K562 (cell line): ENCODE data around the gene SKIC2. TPM values are rescaled to one million over a fixed set of nuclear protein-coding genes. Genes with fewer than 3 reads are reported as not detected.
A peak's percentile ranks its signal among the peaks of the same experiment; 100 is the strongest.

Source experiments
- CSDE1 ChIP-seq, 2 experiments: fragments of 450-650 bp; IDR thresholded peaks; 2 replicates each; pipeline ENCODE4 v1.6.1; 2016; ENCODE audit warnings: mild to moderate bottlenecking in 1 of 2
- ERF ChIP-seq: fragments of 450-650 bp; formaldehyde crosslinking; IDR thresholded peaks from 2 replicates; pipeline ENCODE4 v1.4.0; 2020; ENCODE audit warnings: mild to moderate bottlenecking, mixed read lengths
- FIP1L1 ChIP-seq: fragments of 200-400 bp; formaldehyde crosslinking; IDR thresholded peaks from 2 replicates; pipeline ENCODE4 v1.6.1; 2018; ENCODE audit warnings: mild to moderate bottlenecking, low read depth, low read length; ENCODE audit not compliant: poor library complexity, severe bottlenecking
- HDAC1 ChIP-seq, 2 experiments: fragments of 450-650 bp; IDR thresholded peaks; 2 replicates each; pipeline ENCODE4 v1.6.1; 2016 to 2017; ENCODE audit warnings: inconsistent platforms in 1 of 2, mild to moderate bottlenecking in 1 of 2, moderate library complexity in 1 of 2
- KDM5B ChIP-seq: fragments of 200-600 bp; sonication (generic); IDR thresholded peaks from 2 replicates; pipeline ENCODE4 v1.6.1; 2012; ENCODE audit warnings: low read depth, mild to moderate bottlenecking, moderate library complexity, low read length, control low read depth, inconsistent platforms; ENCODE audit not compliant: insufficient replicate concordance
- MAFK ChIP-seq: IDR thresholded peaks from 2 replicates; pipeline ENCODE4 v1.6.1; 2011; ENCODE audit warnings: low read length, improper control_type of control experiment
- MBD2 ChIP-seq: sonication (generic); IDR thresholded peaks from 2 replicates; pipeline ENCODE4 v1.6.1; 2016; ENCODE audit warnings: low read depth, borderline replicate concordance
- NCOA4 ChIP-seq: fragments of 450-650 bp; IDR thresholded peaks from 2 replicates; pipeline ENCODE4 v1.6.1; 2018; ENCODE audit warnings: mild to moderate bottlenecking; ENCODE audit not compliant: partially characterized antibody
- NFRKB ChIP-seq: fragments of 450-650 bp; IDR thresholded peaks from 2 replicates; pipeline ENCODE4 v1.6.1; 2016; ENCODE audit warnings: low read depth
- RCOR1 ChIP-seq, 2 experiments: IDR thresholded peaks; 2 replicates each; pipeline ENCODE4 v1.6.1; 2012; ENCODE audit warnings: low read depth in 2 of 2, low read length in 2 of 2, borderline replicate concordance in 1 of 2, improper control_type of control experiment in 1 of 2
- RERE ChIP-seq: sonication (generic); formaldehyde crosslinking; IDR thresholded peaks from 2 replicates; pipeline ENCODE4 v1.8.0; 2023; ENCODE audit warnings: missing genetic modification reagents, mild to moderate bottlenecking, borderline replicate concordance
- SAFB2 ChIP-seq: fragments of 200-400 bp; formaldehyde crosslinking; IDR thresholded peaks from 2 replicates; pipeline ENCODE4 v1.6.1; 2018; ENCODE audit warnings: borderline replicate concordance, low read length, low read depth, moderate library complexity; ENCODE audit not compliant: severe bottlenecking
- SNRNP70 ChIP-seq: fragments of 200-400 bp; formaldehyde crosslinking; optimal IDR thresholded peaks from 2 replicates; pipeline ENCODE3; 2017; ENCODE audit warnings: low read depth, low read length
- SREBF1 ChIP-seq: fragments of 150-350 bp; IDR thresholded peaks from 2 replicates; pipeline ENCODE4 v1.6.1; 2014; ENCODE audit warnings: antibody characterized with exemption, low read depth, low read length, borderline replicate concordance
- ZNF707 ChIP-seq: fragments of 250-450 bp; sonication (Bioruptor Pico); conservative IDR thresholded peaks from 2 replicates; pipeline ENCODE4 v1.8.0; 2022; ENCODE audit warnings: inconsistent platforms, mild to moderate bottlenecking, moderate library complexity
- polyA plus RNA-seq, 8 experiments: library from polyadenylated mRNA; depleted of rRNA in 4 of 8; stranded (reverse) in 5 of 8; unstranded in 3 of 8; fragments of >200 nt; fragmentation: Nextera tagmentation in 2 of 8; fragmentation: Illumina TruSeq in 1 of 8; extraction: Ambion mirVana in 2 of 8; extraction: Trizol in 1 of 8; gene quantifications; 2 replicates each; pipeline versions ENCODE4 v1.2.1 to v1.2.3, GENCODE V29; 2011 to 2014; ENCODE audit warnings: inconsistent platforms in 1 of 8, missing spikeins in 1 of 8
- total RNA-seq, 7 experiments: library from RNA; depleted of rRNA in 6 of 7; stranded (reverse); fragments of >200 nt in 6 of 7; fragmentation: Illumina TruSeq in 2 of 7; extraction: Trizol in 2 of 7; gene quantifications; 2 replicates each; pipeline versions ENCODE4 v1.2.1 to v1.2.3, GENCODE V29; 2011 to 2021; ENCODE audit warnings: low replicate concordance in 1 of 7
- TF ChIP-seq, protein P1 (sequence below): sonication (generic); formaldehyde crosslinking; IDR thresholded peaks from 2 replicates; pipeline ENCODE4 v1.8.0; 2022; ENCODE audit warnings: missing genetic modification reagents, mild to moderate bottlenecking, moderate library complexity, borderline replicate concordance
- TF ChIP-seq, protein P2 (sequence below): fragments of 450-650 bp; formaldehyde crosslinking; IDR thresholded peaks from 2 replicates; pipeline ENCODE4 v1.4.0; 2020; ENCODE audit warnings: mild to moderate bottlenecking
- TF ChIP-seq, protein P3 (sequence below): fragments of 450-650 bp; IDR thresholded peaks from 2 replicates; pipeline ENCODE4 v1.6.1; 2016; ENCODE audit warnings: antibody characterized with exemption

The SKIC2 gene
- total and polyA plus RNA-seq, 9 of the 15 experiments (the other 6 are each of a cell fraction or from before 2014, with no cell fraction given) = 3.3 to 94.6 (median 38.8) TPM

- no peak for TF ChIP-seq CSDE1 (IDR thresholded peaks at IDR 0.05)
- TF ChIP-seq SAFB2 = no peak
- no peak for TF ChIP-seq ZNF707
- TF ChIP-seq, protein P1, sequence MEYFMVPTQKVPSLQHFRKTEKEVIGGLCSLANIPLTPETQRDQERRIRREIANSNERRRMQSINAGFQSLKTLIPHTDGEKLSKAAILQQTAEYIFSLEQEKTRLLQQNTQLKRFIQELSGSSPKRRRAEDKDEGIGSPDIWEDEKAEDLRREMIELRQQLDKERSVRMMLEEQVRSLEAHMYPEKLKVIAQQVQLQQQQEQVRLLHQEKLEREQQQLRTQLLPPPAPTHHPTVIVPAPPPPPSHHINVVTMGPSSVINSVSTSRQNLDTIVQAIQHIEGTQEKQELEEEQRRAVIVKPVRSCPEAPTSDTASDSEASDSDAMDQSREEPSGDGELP (CRISPR knock-in tag) = 0 out of 2 replicates have a peak, but pooled peaks have one; percentile 6
- no peak for TF ChIP-seq HDAC1 (IDR thresholded peaks at IDR 0.05)
- no peak for TF ChIP-seq RERE (CRISPR knock-in tag)
- TF ChIP-seq, protein P2, sequence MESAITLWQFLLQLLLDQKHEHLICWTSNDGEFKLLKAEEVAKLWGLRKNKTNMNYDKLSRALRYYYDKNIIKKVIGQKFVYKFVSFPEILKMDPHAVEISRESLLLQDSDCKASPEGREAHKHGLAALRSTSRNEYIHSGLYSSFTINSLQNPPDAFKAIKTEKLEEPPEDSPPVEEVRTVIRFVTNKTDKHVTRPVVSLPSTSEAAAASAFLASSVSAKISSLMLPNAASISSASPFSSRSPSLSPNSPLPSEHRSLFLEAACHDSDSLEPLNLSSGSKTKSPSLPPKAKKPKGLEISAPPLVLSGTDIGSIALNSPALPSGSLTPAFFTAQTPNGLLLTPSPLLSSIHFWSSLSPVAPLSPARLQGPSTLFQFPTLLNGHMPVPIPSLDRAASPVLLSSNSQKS (CRISPR knock-in tag) = no peak
- TF ChIP-seq MAFK = no peak
- TF ChIP-seq FIP1L1 = no peak
- peak; percentile 5; the same call in 1 of the 2 replicates for TF ChIP-seq MBD2
- no peak for TF ChIP-seq KDM5B
- TF ChIP-seq, protein P3, sequence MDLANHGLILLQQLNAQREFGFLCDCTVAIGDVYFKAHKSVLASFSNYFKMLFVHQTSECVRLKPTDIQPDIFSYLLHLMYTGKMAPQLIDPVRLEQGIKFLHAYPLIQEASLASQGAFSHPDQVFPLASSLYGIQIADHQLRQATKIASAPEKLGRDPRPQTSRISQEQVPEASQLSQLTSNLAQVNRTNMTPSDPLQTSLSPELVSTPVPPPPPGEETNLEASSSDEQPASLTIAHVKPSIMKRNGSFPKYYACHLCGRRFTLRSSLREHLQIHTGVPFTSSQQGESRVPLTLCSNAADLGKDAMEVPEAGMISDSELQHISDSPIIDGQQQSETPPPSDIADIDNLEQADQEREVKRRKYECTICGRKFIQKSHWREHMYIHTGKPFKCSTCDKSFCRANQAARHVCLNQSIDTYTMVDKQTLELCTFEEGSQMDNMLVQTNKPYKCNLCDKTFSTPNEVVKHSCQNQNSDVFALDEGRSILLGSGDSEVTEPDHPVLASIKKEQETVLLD = no peak
- peak; percentile 18; the same call in 1 of the 2 replicates for TF ChIP-seq NFRKB
- TF ChIP-seq RCOR1 (IDR thresholded peaks at IDR 0.05; ENCODE audit: borderline replicate concordance in 1 of 2, low read depth in 2 of 2, low read length in 2 of 2) = no peak
- TF ChIP-seq SNRNP70 = no peak
- TF ChIP-seq NCOA4 = no peak
- 0 out of 2 replicates have a peak, but pooled peaks have one; percentile 44 for TF ChIP-seq ERF (CRISPR knock-in tag)
- no peak for TF ChIP-seq SREBF1
Measured at GRCh38 chr6:31968791-31969711, 10.1 kb downstream of the SKIC2 start (continued).
